HepG2 (cell line): Measurements from ENCODE around the gene TSPAN15. TPM values are rescaled to one million over a fixed set of nuclear protein-coding genes. Genes with fewer than 3 reads are reported as not detected.

ENCODE experiments used
- ATAC-seq: fragments of 200-7000 bp; cut with Tn5 transposase; 3 replicates; pipeline ENCODE4 v1.9.1; 2020; ENCODE audit warnings: mild to moderate bottlenecking, moderate library complexity
- BruUV-seq: library from RNA; stranded (reverse); fragments of 400-500 nt; replicated peaks from 2 replicates; lab custom pipeline; 2021; lab: Mats Ljungman, UMichigan
- CTCF ChIA-PET: fragments of 300-600 bp; formaldehyde crosslinking; extraction: SDS; loops from one replicate; lab custom pipeline; 2021; ENCODE audit warnings: low total read pairs, inconsistent platforms, low intra/inter-chr PET ratio; lab: Yijun Ruan, JAX
- POLR2A ChIA-PET: fragments of 350-600 bp; sonication (Branson Sonifier 250); formaldehyde crosslinking; loops from one replicate; lab custom pipeline; 2020; ENCODE audit warnings: antibody characterized with exemption, inconsistent platforms; lab: Yijun Ruan, JAX
- DNase-seq: peaks from one replicate; pipeline ENCODE4 v3.0.0-alpha.2; 2015; ENCODE audit warnings: low spot score
- FAIRE-seq: peaks from 3 replicates; lab custom pipeline; 2011; peaks lifted over from hg19 to GRCh38; lab: Jason Lieb, UNC
- H2AFZ ChIP-seq: one replicate; pipeline ENCODE4 v1.6.1; 2011; ENCODE audit warnings: low read length, inconsistent platforms
- H3K27ac ChIP-seq: fragments of 300-600 bp; 3 replicates; pipeline ENCODE4 v1.8.0; 2011; ENCODE audit warnings: mixed run types, mild to moderate bottlenecking, mixed read lengths, low read length, inconsistent platforms; ENCODE audit not compliant: insufficient read depth; ENCODE audit errors: extremely low read length
- H3K27me3 ChIP-seq, 2 experiments: fragments of 200-600 bp in 1 of 2; 2 replicates in 1 of 2; 3 replicates in 1 of 2; pipeline versions ENCODE4 v1.6.0 to v1.8.0; 2011; ENCODE audit warnings: low read length in 2 of 2, mild to moderate bottlenecking in 2 of 2, moderate library complexity in 2 of 2, inconsistent platforms in 1 of 2; ENCODE audit not compliant: insufficient read depth in 2 of 2, control insufficient read depth in 1 of 2
- H3K36me3 ChIP-seq, 2 experiments: fragments of 200-600 bp in 1 of 2; replicated peaks in 1 of 2; 2 replicates in 1 of 2; 3 replicates in 1 of 2; pipeline versions ENCODE4 v1.5.1 to v1.8.0; 2011; ENCODE audit warnings: low read length in 2 of 2, inconsistent platforms in 1 of 2; ENCODE audit not compliant: insufficient read depth in 2 of 2, control insufficient read depth in 1 of 2
- H3K4me1 ChIP-seq: 2 replicates; pipeline ENCODE4 v1.5.1; 2012; ENCODE audit warnings: low read length, inconsistent platforms; ENCODE audit not compliant: insufficient read depth
- H3K4me2 ChIP-seq: 2 replicates; pipeline ENCODE4 v1.6.0; 2011; ENCODE audit warnings: low read depth, low read length, inconsistent platforms
- H3K4me3 ChIP-seq, 3 experiments: fragments of 200-600 bp in 1 of 3; sonication (generic), shearing (Covaris generic) in 1 of 3; replicated peaks in 1 of 3; 2 replicates each; pipeline ENCODE4 v1.5.1; 2011 to 2016; ENCODE audit warnings: low read length in 3 of 3, inconsistent platforms in 2 of 3, low read depth in 2 of 3, mild to moderate bottlenecking in 2 of 3, control low read depth in 1 of 3, mixed read lengths in 1 of 3; ENCODE audit not compliant: insufficient read depth in 1 of 3
- H3K79me2 ChIP-seq: one replicate; pipeline ENCODE4 v1.6.1; 2011; ENCODE audit warnings: low read length, inconsistent platforms; ENCODE audit not compliant: insufficient read depth
- H3K9ac ChIP-seq: 2 replicates; pipeline ENCODE4 v1.6.0; 2011; ENCODE audit warnings: mild to moderate bottlenecking, low read depth, low read length, inconsistent platforms; ENCODE audit not compliant: insufficient read depth
- H3K9me3 ChIP-seq: 2 replicates; pipeline ENCODE4 v1.5.1; 2012; ENCODE audit warnings: mild to moderate bottlenecking, low read length
- H4K20me1 ChIP-seq: 2 replicates; pipeline ENCODE4 v1.6.0; 2011; ENCODE audit warnings: inconsistent platforms, mild to moderate bottlenecking, low read length, moderate library complexity; ENCODE audit not compliant: insufficient read depth
- CCAR2 ChIP-seq: fragments of 200-400 bp; formaldehyde crosslinking; optimal IDR thresholded peaks from 2 replicates; pipeline ENCODE3; 2018; ENCODE audit warnings: low read depth, mild to moderate bottlenecking, low read length, moderate library complexity
- CCDC6 ChIP-seq: sonication (generic); formaldehyde crosslinking; IDR thresholded peaks from 2 replicates; pipeline ENCODE4 v1.8.1; 2022; ENCODE audit warnings: mild to moderate bottlenecking, missing genetic modification reagents, moderate library complexity
- HDAC6 ChIP-seq: fragments of 200-600 bp; sonication (generic); IDR thresholded peaks from 2 replicates; pipeline ENCODE4 v1.7.0; 2017; ENCODE audit warnings: mild to moderate bottlenecking, antibody characterized with exemption, low read length, low read depth
- HNF4G ChIP-seq, 2 experiments: sonication (generic) in 1 of 2; formaldehyde crosslinking in 1 of 2; IDR thresholded peaks; 2 replicates each; pipeline versions ENCODE4 v1.4.0 to v1.6.1; 2011 to 2020; ENCODE audit warnings: borderline replicate concordance in 2 of 2, low read depth in 2 of 2, mild to moderate bottlenecking in 2 of 2, low read length in 1 of 2, missing genetic modification reagents in 1 of 2, moderate library complexity in 1 of 2
- HOMEZ ChIP-seq: IDR thresholded peaks from 2 replicates; pipeline ENCODE4 v1.6.1; 2016; ENCODE audit warnings: low read depth
- KDM3A ChIP-seq: IDR thresholded peaks from 2 replicates; pipeline ENCODE4 v1.6.1; 2018; ENCODE audit warnings: low read depth, missing compliant biosample characterization
- NBN ChIP-seq: fragments of 450-650 bp; conservative IDR thresholded peaks from 2 replicates; pipeline ENCODE4 v1.6.1; 2017
- TGIF2 ChIP-seq: IDR thresholded peaks from 2 replicates; pipeline ENCODE4 v1.6.1; 2016; ENCODE audit warnings: control low read depth, missing compliant biosample characterization
- ZC3H13 ChIP-seq: sonication (generic); formaldehyde crosslinking; IDR thresholded peaks from 2 replicates; pipeline ENCODE4 v1.8.1; 2023; ENCODE audit warnings: mild to moderate bottlenecking, missing genetic modification reagents, moderate library complexity
- ZMAT5 ChIP-seq: sonication (generic); formaldehyde crosslinking; IDR thresholded peaks from 2 replicates; pipeline ENCODE4 v1.5.0; 2020; ENCODE audit warnings: mild to moderate bottlenecking, low read depth, missing genetic modification reagents, borderline replicate concordance
- ZNF207 ChIP-seq: fragments of 450-650 bp; IDR thresholded peaks from 2 replicates; pipeline ENCODE4 v1.6.1; 2016; ENCODE audit warnings: antibody characterized with exemption, borderline replicate concordance
- ZNF292 ChIP-seq: sonication (generic); formaldehyde crosslinking; IDR thresholded peaks from 2 replicates; pipeline ENCODE4 v1.8.1; 2022; ENCODE audit warnings: mild to moderate bottlenecking, low read depth, missing genetic modification reagents, borderline replicate concordance
- ZNF496 ChIP-seq: sonication (generic); formaldehyde crosslinking; IDR thresholded peaks from 2 replicates; pipeline ENCODE4 v1.8.1; 2023; ENCODE audit warnings: mild to moderate bottlenecking, moderate library complexity, missing genetic modification reagents; ENCODE audit not compliant: insufficient replicate concordance
- ZNF510 ChIP-seq: sonication (generic); formaldehyde crosslinking; IDR thresholded peaks from 2 replicates; pipeline ENCODE4 v1.4.0; 2020; ENCODE audit warnings: low read depth, mild to moderate bottlenecking, missing genetic modification reagents
- WGBS: methylation state at CpG from one replicate; pipeline ENCODE4 v1.1.6; 2017; ENCODE audit warnings: low lambda C conversion rate; 5-methylcytosine and 5-hydroxymethylcytosine counted together
- in situ Hi-C: cut with HindIII; loops from 2 replicates; pipeline ENCODE4 v1.10.0; 2017; ENCODE audit warnings: low pct_unique_long_range_greater_than_20kb; ENCODE audit not compliant: extremely low pct_ligation_motif_present
- intact Hi-C: fragments of 100-400 bp; cut with micrococcal nuclease; formaldehyde crosslinking; loops from one replicate; pipeline ENCODE4 v1.10.0; 2022; ENCODE audit not compliant: unreplicated experiment
- polyA plus RNA-seq, 8 experiments: library from polyadenylated mRNA; depleted of rRNA in 3 of 8; stranded (reverse) in 7 of 8; unstranded in 1 of 8; fragments of >200 nt; fragmentation: Illumina TruSeq in 4 of 8; extraction: Trizol in 4 of 8; gene quantifications; 2 replicates each; pipeline versions ENCODE4 v1.2.1 to v1.2.3, GENCODE V29; 2011 to 2016; ENCODE audit warnings: low read depth in 4 of 8, missing spikeins in 1 of 8, mixed read lengths in 1 of 8; ENCODE audit not compliant: insufficient read depth in 1 of 8
- total RNA-seq, 5 experiments: library from RNA; depleted of rRNA; stranded (reverse); fragments of >200 nt; fragmentation: Illumina TruSeq; extraction: Trizol; gene quantifications; 2 replicates each; pipeline ENCODE4 v1.2.3, GENCODE V29; 2016; ENCODE audit warnings: low read depth in 1 of 5

TSPAN15 gene
- total and polyA plus RNA-seq, 2 of the 13 experiments (the other 11 are each of a cell fraction or from before 2014, with no cell fraction given) = 0.27 to 3.2 TPM

- no peaks in the 10 kb centered on the region for H3K36me3 ChIP-seq
- 41% methylated on average over 10 of the region's 10 CpGs for WGBS
- H3K9ac ChIP-seq = no peak overlapping the region
- H3K9me3 ChIP-seq = peaks cover 16% of the 10 kb centered on the region; the same call in 1 of the 2 replicates
- POLR2A ChIA-PET = no interaction called here
- ATAC-seq (no peak), FAIRE-seq (no peak), DNase-seq (no peak)
- no peaks in the 10 kb centered on the region for H4K20me1 ChIP-seq
- H3K27me3 ChIP-seq = no peaks in the 10 kb centered on the region; a peak in 1 of 5 replicates
- no peaks in the 10 kb centered on the region for H3K79me2 ChIP-seq
- no peak overlapping the region for H3K27ac ChIP-seq
- no peak overlapping the region for H3K4me2 ChIP-seq
- no peaks in the 10 kb centered on the region for H3K4me1 ChIP-seq
- H3K4me3 ChIP-seq = no peak overlapping the region
- in situ Hi-C loops = no loop called here
- CTCF ChIA-PET = no interaction called here
- no TSS peak for BruUV-seq
- intact Hi-C loops = no loop called here
- H2AFZ ChIP-seq = no peak overlapping the region
- no peak for TF ChIP-seq NBN
- TF ChIP-seq ZNF510 (CRISPR knock-in tag) = no peak
- TF ChIP-seq TGIF2 (CRISPR knock-in tag) = no peak
- no peak for TF ChIP-seq HDAC6
- TF ChIP-seq ZNF496 (CRISPR knock-in tag) = no peak
- TF ChIP-seq KDM3A (CRISPR knock-in tag) = no peak
- no peak for TF ChIP-seq ZC3H13 (CRISPR knock-in tag)
- TF ChIP-seq ZNF292 (CRISPR knock-in tag) = no peak
- TF ChIP-seq ZNF207 = no peak
- no peak for TF ChIP-seq HNF4G (IDR thresholded peaks at IDR 0.05; ENCODE audit: borderline replicate concordance, low read depth, low read length)
- TF ChIP-seq HNF4G (CRISPR knock-in tag; IDR thresholded peaks at IDR 0.05; ENCODE audit: borderline replicate concordance, low read depth) = no peak
- TF ChIP-seq CCDC6 (CRISPR knock-in tag) = no peak
- no peak for TF ChIP-seq HOMEZ (CRISPR knock-in tag)
- TF ChIP-seq ZMAT5 (CRISPR knock-in tag) = no peak
- no peak for TF ChIP-seq CCAR2
These were observed 39.6 kb downstream of the TSPAN15 start for GRCh38 chr10:69490876-69491275.
